GM19351 (cell line): Measurements from ENCODE around the gene PRRC1.

Source experiments
- ATAC-seq: cut with Tn5 transposase; IDR thresholded peaks from one replicate; pipeline ENCODE4 v1.9.1; 2021; ENCODE audit warnings: mild to moderate bottlenecking, moderate library complexity; ENCODE audit not compliant: unreplicated experiment

Gene PRRC1

GRCh38 chr5:127517480-127518318 lies at the start of gene PRRC1:
Gene PRRC1, plus strand, starts transcription at chr5:127517640. Its CDS starts 5,840 bp downstream, at chr5:127523480.
- peak; percentile 85 for ATAC-seq

DNA sequence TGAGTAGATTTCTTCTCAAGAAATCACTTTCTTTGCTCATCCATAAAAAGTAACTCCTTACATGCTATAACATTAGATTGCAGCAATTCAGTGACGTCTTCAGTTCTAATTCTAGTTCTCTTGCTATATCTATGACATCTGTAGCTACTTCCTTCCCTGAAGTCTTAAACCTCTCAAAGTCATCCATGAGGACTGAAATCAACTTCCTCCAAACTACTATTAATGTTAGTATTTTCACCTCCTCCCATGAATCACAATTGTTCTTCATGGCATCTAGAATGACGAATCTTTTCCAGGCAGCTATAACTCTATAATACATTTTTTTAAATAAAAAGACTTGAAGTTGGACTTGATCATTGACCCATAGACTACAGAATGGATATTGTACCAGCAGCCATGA lies 46.2 kb upstream of the PRRC1 start:
- ATAC-seq, result no peak

DNA sequence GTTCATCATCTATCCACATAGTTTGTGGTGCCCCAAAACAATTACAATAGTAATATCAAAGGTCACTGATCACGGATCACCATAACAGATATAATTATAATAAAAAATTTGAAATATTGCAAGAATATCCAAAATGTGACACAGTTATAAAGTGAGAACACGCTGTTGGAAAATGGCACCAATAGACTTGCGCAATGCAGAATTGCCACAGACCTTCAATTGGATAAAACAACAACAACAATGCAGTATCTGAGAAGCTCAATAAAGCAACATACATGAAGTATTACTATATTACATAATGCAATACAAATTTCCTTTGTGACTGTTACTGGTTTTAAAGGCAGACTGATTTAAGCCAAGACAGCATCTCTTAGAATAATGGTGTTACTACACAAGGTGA lies 44.7 kb upstream of the PRRC1 start:
- ATAC-seq, result no peak

DNA sequence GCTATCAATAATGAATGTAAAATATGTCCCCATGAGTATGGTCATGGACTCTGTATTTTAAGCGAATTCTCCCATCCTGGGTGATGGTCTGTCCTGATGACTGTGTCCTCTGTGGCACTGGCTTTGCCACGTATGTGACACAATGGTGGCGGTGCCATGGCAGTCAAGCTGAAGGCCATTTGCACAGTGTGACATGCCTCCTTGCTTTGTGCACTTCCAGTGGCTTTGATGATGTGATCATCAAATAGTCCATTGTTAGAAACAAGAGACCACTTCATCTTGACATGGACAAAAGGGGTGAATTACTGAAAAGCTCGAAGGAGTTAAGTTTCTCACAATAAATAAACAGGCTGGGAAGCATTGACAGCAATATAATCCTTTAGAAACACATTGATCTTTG lies 31.0 kb upstream of the PRRC1 start:
- ATAC-seq, result no peak

GRCh38 chr5:127492854-127493738 lies 24.3 kb upstream of the PRRC1 start:
- peak; percentile 88 for ATAC-seq

DNA sequence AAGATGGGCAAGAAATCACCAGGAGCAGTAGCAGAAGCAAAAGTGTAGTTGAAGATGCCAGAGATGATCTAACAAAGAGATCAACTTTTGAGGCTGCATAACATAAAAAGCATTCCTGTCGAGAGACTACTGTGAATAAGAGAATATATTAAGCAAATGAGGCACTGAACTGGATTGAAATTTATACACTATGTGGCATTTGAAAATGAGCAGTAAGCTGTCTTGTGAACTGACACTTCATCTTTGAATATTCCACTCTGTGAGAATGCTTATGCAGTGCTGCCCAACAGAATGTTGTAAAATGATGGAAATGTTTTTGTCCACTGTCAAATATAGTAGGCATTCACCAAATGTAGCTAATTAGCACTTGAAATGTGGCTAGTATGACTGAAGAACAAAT lies 18.9 kb upstream of the PRRC1 start:
- ATAC-seq, result no peak

DNA sequence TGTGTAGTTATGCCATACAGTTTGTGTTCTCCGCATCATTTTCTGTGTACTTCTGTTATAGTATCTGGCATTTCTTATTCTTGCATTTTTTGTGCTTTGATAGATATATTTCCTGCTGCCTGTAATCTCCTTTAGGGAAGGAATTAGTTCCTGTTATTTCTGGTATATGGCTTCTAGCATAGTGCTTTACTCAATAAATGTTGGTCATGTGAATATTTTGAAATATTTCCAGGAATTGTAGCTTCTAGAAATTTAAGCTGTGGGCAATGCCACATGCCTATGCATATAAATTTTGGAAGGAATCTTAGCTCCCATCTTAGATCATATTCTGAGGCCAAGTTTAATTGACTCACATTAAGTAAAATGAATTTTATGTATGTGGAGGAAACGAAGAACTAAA lies 11.5 kb upstream of the PRRC1 start:
- ATAC-seq, result no peak

GRCh38 chr5:127506616-127507015 lies 10.8 kb upstream of the PRRC1 start:
- ATAC-seq, result no peak

DNA sequence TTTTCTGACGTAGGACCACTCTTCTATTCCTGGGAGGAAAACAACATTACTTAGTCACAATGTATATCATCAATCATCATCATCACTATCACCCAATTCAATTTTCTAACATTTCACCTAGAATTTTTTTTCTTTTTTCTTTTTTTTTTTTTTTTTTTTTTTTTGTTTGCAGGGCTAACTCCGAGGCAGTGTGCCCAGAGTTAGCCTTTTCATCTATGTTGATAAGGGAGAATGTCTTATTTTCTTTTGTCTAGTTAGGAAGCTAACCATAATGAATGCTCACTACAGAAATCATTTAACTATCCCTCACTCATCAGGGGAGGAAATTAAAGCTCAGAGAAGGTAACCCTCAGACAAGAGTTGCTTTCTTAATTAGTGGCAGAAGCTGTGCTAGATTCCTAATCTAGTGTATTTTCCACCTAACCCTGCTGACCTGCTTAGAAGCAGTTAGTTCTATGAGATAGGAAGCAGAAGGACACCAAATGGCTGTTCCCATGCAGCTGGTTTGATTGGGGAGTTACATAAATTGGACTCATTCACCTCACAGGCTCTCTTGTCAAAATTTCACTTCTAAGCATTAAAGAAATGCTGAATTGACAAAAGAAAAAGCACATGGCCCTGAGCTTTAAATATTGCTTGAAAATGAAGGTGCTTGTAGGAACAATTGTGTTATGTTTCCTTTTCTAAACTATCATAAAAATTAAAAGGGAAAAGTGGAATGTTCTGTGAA lies 8.6 kb upstream of the PRRC1 start:
- no peak for ATAC-seq

DNA sequence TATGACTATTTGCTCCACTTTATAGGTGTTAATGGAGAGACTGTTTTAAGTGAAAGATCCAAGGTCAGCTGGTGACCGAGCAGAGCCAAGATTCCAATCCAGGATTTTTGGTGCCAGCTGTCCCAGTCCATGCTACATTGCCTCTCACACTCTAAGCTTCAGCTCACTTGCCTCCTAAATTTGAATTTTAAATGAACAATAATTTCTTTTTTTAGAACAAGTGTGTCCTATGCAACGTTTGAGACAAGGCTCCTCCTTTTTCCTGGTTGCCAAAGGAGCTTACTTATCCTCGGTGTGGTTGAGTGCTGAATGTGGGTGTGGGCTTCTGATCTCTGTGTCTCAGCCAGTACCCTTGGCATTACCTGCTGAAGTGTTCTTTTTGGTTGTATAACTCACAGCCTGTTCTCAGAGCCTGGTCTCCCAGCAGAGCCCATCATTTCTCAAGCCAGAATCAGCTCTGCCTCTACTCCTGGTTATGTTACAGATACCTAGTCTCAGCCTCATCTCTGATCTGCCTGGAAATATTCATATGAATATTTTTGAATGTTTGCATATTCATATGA lies 4.0 kb upstream of the PRRC1 start:
- ATAC-seq, result no peak

DNA sequence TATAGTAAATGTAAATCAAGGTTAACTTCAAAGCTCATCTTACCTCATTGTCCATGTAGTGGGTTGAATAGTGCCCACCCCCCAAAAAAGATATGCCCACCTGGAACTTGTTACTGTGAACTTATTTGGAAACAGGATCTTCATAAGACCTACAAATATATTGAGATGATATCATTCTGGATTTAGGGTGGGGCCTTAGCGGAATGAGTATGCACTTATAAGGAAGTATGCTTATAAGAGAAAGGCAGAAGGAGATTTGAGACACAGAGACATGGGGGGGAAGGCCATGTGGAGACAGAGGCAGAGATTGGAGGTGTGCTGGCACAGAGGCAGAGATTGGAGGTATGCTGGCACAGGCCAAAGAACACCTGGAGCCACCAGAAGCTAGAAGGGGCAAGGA lies 2.6 kb upstream of the PRRC1 start:
- ATAC-seq, result no peak

DNA sequence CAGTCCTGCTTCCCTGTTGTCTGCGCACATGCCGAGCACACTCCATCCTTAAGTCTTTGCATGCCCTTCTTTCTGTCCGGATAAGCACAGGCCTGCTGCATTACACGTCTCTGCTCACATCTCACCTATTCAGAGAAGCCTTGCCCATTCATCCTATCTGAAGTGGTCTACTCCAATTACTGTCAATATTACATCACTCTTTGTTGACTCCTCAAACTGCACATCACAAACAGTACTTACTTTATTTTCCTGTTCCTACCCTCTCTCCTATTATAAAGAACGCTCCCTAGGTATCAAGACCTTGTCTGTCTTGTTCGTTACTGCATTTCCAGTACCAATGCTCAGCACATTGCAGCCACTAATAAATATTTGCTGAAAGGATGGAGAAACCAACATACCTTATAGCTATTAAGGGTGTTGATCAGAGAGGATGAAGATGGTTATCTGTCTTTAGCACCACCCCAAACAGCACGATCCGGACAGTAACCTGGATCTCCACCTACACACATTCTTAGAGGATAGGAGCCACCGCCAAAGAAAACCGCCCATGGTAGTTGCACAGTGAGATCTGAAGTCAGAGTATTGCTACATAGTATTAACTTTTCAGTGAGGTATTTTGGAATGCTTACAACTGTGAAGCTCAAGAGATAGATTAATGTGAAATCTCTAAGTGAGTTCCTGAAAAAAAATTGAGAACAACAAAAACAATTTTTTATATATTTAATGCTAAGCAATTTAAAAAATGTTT lies 1.6 kb upstream of the PRRC1 start:
- ATAC-seq, result no peak

DNA sequence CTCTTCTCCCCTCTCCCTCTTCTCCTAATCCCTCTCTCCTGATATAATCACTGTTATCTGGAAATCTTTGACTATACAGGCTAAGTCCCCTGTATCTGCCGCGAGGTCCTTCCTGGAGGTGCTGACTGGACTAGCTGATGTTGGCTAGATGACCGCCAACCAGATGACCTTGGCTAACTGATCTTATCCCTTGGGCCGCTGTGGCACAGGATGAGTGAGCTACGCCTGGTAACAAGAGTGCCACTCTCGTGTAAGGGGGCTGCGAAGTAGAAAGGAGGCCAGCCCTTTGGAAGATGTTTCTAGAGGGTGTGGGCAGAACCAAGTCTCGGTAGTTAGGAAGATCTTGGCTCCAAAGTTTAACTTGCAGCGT lies 345 bp upstream of the PRRC1 start:
- peak; percentile 32 for ATAC-seq

DNA sequence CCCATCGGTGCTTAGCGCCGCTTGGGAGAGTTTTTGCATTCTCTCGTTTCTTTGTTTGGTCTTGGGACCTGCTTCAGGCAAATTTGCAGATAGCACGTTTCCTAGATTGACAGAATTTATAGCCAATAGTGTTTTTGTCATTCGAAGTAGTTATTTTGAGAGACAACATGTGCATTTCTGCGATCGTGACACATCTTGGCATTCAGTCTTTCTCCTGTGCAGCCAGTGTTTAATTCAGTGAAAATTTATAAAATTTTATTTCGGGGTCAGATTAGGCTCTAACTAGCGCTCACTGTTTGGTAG lies 830 bp downstream of the PRRC1 start:
- peak; percentile 29 for ATAC-seq

GRCh38 chr5:127519527-127519926 lies 2.1 kb downstream of the PRRC1 start:
- ATAC-seq, result no peak

- no peak for ATAC-seq
These were observed 3.8 kb downstream of the PRRC1 start for GRCh38 chr5:127521138-127521770.

DNA sequence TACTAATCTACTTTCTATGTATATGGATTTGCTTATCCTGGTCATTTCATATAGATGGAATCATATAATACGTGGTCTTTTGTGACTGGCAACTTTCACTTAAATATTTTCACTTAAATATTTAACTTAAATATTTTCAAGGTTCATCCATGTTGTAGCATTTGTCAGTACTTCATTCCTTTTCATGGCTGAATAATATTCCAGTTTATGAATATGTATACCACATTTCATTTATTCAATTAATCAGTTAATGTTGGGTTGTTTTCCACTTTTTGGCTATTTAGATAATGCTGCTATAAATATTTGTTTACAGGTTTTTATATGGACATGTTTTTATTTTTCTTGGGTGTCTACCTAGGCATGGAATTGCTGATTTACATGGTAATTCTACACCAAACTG lies 7.7 kb downstream of the PRRC1 start:
- ATAC-seq, result no peak

- ATAC-seq, result no peak
These were observed 12.7 kb downstream of the PRRC1 start for GRCh38 chr5:127529904-127530682.

- ATAC-seq, result no peak
These were observed 19.2 kb downstream of the PRRC1 start for GRCh38 chr5:127536687-127537086.
